ENCODE measurements around the gene CBFA2T2. TPM values are rescaled to one million over a fixed set of nuclear protein-coding genes. Genes with fewer than 3 reads are reported as not detected.

The CBFA2T2 gene
- total and polyA plus RNA-seq, 2 donors (not counting 3 experiments of a cell fraction or from before 2014, with no cell fraction given) = 10.7 to 12.1 TPM

- no peak for FAIRE-seq
These were observed 9.5 kb downstream of the CBFA2T2 start for GRCh38 chr20:33499355-33499754.

More at GRCh38 chr20:33499355-33499754, 9.5 kb downstream of the CBFA2T2 start:
- Histone ChIP-seq H3K4me1 (ENCODE audit: control insufficient read depth, extremely low read depth, insufficient read depth, low read length) (no peaks in the 10 kb centered on the region), H3K4me2 (ENCODE audit: insufficient read depth, low read length) (no peak overlapping the region), H3K4me3 (replicated peaks in 1 of 3; ENCODE audit: insufficient read depth in 1 of 3, low read depth in 1 of 3, low read length in 3 of 3) (no peak overlapping the region), H3K27me3 (ENCODE audit: control insufficient read depth in 2 of 2, insufficient read depth in 2 of 2, low read length in 2 of 2) (no peaks in the 10 kb centered on the region), H3K9ac (replicated peaks; ENCODE audit: extremely low read depth, insufficient read depth, low read length) (no peak overlapping the region), H3K9me3 (replicated peaks; ENCODE audit: control insufficient read depth, insufficient read depth, low read length) (no peaks in the 10 kb centered on the region), H3K36me3 (ENCODE audit: control insufficient read depth in 2 of 2, extremely low read depth in 1 of 2, insufficient read depth in 2 of 2, low read length in 2 of 2) (no peaks in the 10 kb centered on the region), H3K9me1 (replicated peaks; ENCODE audit: control insufficient read depth, extremely low read depth, insufficient read depth, low read length) (no peaks in the 10 kb centered on the region), H3K27ac (ENCODE audit: insufficient read depth, low read depth, low read length) (no peak overlapping the region), H3K79me2 (ENCODE audit: control insufficient read depth, insufficient read depth, low read length) (no peaks in the 10 kb centered on the region), H4K20me1 (replicated peaks; ENCODE audit: control insufficient read depth, extremely low read depth, insufficient read depth, low read length) (peaks cover 3% of the 10 kb centered on the region), H2AFZ (ENCODE audit: low read depth, low read length) (no peak overlapping the region)
- dilution Hi-C loops (cut with MboI; ENCODE audit: extremely low pct_ligation_motif_present, low sequenced_read_pairs) (no loop called here), intact Hi-C loops (cut with micrococcal nuclease) (loop anchor here (10.0 kb wide), 1 partner anchor 65 kb away; no protein-coding TSS in a partner anchor)
- no TSS peak for BruUV-seq (replicated peaks)
- CTCF ChIA-PET = interaction anchor here (0.8 to 1.4 kb wide), 3 partner anchors 9 to 154 kb away, joined by 3 to 4 read pairs (median 3); no protein-coding TSS in a partner anchor
- DNase-seq (ENCODE audit: low read depth, low spot score) = no peak
- POLR2A ChIA-PET = interaction anchor here (1.3 kb wide), 1 partner anchor 9 kb away, joined by 3 read pairs; the partner anchor contains the start of gene CBFA2T2
- TF ChIP-seq POLR2A (IDR thresholded peaks at IDR 0.05; ENCODE audit: low read depth, low read length) (no peak), POLR2AphosphoS5 (IDR thresholded peaks at IDR 0.05; ENCODE audit: insufficient read depth, low read depth, low read length) (no peak), GATA2 (IDR thresholded peaks at IDR 0.05; ENCODE audit: insufficient read depth, insufficient read length, low read depth, low read length) (no peak), MYC (IDR thresholded peaks at IDR 0.05; ENCODE audit: low read depth, low read length) (no peak), MAX (IDR thresholded peaks at IDR 0.05; ENCODE audit: insufficient read depth, insufficient read length) (no peak), EZH2 (IDR thresholded peaks at IDR 0.05; ENCODE audit: borderline replicate concordance, low read depth, low read length, severe bottlenecking) (no peak), FOS (IDR thresholded peaks at IDR 0.05; ENCODE audit: borderline replicate concordance, insufficient read depth, low read length) (no peak), CTCF (IDR thresholded peaks at IDR 0.05; ENCODE audit: extremely low read depth in 1 of 2, insufficient read depth in 1 of 2, low read depth in 1 of 2, low read length in 2 of 2) (no peak), JUN (IDR thresholded peaks at IDR 0.05; ENCODE audit: borderline replicate concordance, insufficient read depth, insufficient read length, low read depth) (no peak)
